Germinal center (tissue), 1 donor: ENCODE measurements around the gene CERS1.
A peak's percentile ranks its signal among the peaks of the same experiment; 100 is the strongest.

Source experiments
- DNase-seq: peaks from one replicate; pipeline ENCODE4 v3.0.0; 2012; ENCODE audit warnings: mixed read lengths, low spot score

Gene CERS1

GRCh38 chr19:18870531-18871172 lies 25.3 kb downstream of the CERS1 start:
- DNase-seq: no peak

GRCh38 chr19:18869781-18870530 lies 26.0 kb downstream of the CERS1 start:
- DNase-seq: no peak

GRCh38 chr19:18869023-18869618 lies 26.8 kb downstream of the CERS1 start:
- no peak for DNase-seq

GRCh38 chr19:18868380-18869022 lies 27.5 kb downstream of the CERS1 start:
- no peak for DNase-seq

GRCh38 chr19:18867751-18868150 lies 28.2 kb downstream of the CERS1 start:
- no peak for DNase-seq

GRCh38 chr19:18867199-18867598 lies 28.8 kb downstream of the CERS1 start:
- DNase-seq: no peak

GRCh38 chr19:18866800-18867123 lies 29.2 kb downstream of the CERS1 start:
- no peak for DNase-seq

- peak; percentile 87 for DNase-seq
Observed at GRCh38 chr19:18865973-18866799, 29.8 kb downstream of the CERS1 start.

- DNase-seq: no peak
Observed at GRCh38 chr19:18865106-18865972, 30.6 kb downstream of the CERS1 start.

GRCh38 chr19:18863843-18864362 lies 32.1 kb downstream of the CERS1 start:
- no peak for DNase-seq

- no peak for DNase-seq
Observed at GRCh38 chr19:18862976-18863842, 32.7 kb downstream of the CERS1 start.

GRCh38 chr19:18861917-18862316 lies 34.0 kb downstream of the CERS1 start:
- DNase-seq: no peak

GRCh38 chr19:18861235-18861634 lies 34.7 kb downstream of the CERS1 start:
- peak; percentile 31 for DNase-seq

GRCh38 chr19:18860725-18861124 lies 35.2 kb downstream of the CERS1 start:
- DNase-seq: no peak

GRCh38 chr19:18860302-18860700 lies 35.7 kb downstream of the CERS1 start:
- DNase-seq: no peak

GRCh38 chr19:18859676-18860301 lies 36.2 kb downstream of the CERS1 start:
- no peak for DNase-seq

- no peak for DNase-seq
Observed at GRCh38 chr19:18858906-18859646, 36.9 kb downstream of the CERS1 start.

GRCh38 chr19:18857223-18857622 lies 38.7 kb downstream of the CERS1 start:
- DNase-seq: no peak
